Endothelial cell of umbilical vein (primary cell): ENCODE results near the gene ZNF792.

Experiments
- EZH2 ChIP-seq: IDR thresholded peaks from 2 replicates; pipeline ENCODE4 v1.6.1; 2012; ENCODE audit warnings: borderline replicate concordance, low read depth, mild to moderate bottlenecking, moderate library complexity, low read length, inconsistent platforms; ENCODE audit not compliant: severe bottlenecking
- FOS ChIP-seq: IDR thresholded peaks from 2 replicates; pipeline ENCODE4 v1.6.1; 2011; ENCODE audit warnings: mild to moderate bottlenecking, low read length, moderate library complexity, borderline replicate concordance; ENCODE audit not compliant: insufficient read depth
- GATA2 ChIP-seq: IDR thresholded peaks from 2 replicates; pipeline ENCODE4 v1.7.0; 2011; ENCODE audit warnings: low read depth, mild to moderate bottlenecking, moderate library complexity, mixed read lengths, low read length; ENCODE audit not compliant: insufficient read length, insufficient read depth
- MAX ChIP-seq: IDR thresholded peaks from 2 replicates; pipeline ENCODE4 v1.6.1; 2011; ENCODE audit not compliant: insufficient read depth, insufficient read length
- POLR2A ChIP-seq: IDR thresholded peaks from 2 replicates; pipeline ENCODE4 v1.6.1; 2012; ENCODE audit warnings: low read depth, mild to moderate bottlenecking, control low read depth, low read length
- TF ChIP-seq, protein P1 (sequence below), 2 donors: IDR thresholded peaks; 1 replicate in 1 of 2; 2 replicates in 1 of 2; pipeline ENCODE4 v1.5.1; 2011; ENCODE audit warnings: low read length in 2 of 2, mild to moderate bottlenecking in 2 of 2, moderate library complexity in 2 of 2, control low read depth in 1 of 2, inconsistent platforms in 1 of 2, low read depth in 1 of 2; ENCODE audit not compliant: insufficient read depth in 1 of 2; ENCODE audit errors: extremely low read depth in 1 of 2

GRCh38 chr19:34932494-34932893 is 31.5 kb downstream of the ZNF792 start:
- TF ChIP-seq EZH2: no peak
- TF ChIP-seq, protein P1, sequence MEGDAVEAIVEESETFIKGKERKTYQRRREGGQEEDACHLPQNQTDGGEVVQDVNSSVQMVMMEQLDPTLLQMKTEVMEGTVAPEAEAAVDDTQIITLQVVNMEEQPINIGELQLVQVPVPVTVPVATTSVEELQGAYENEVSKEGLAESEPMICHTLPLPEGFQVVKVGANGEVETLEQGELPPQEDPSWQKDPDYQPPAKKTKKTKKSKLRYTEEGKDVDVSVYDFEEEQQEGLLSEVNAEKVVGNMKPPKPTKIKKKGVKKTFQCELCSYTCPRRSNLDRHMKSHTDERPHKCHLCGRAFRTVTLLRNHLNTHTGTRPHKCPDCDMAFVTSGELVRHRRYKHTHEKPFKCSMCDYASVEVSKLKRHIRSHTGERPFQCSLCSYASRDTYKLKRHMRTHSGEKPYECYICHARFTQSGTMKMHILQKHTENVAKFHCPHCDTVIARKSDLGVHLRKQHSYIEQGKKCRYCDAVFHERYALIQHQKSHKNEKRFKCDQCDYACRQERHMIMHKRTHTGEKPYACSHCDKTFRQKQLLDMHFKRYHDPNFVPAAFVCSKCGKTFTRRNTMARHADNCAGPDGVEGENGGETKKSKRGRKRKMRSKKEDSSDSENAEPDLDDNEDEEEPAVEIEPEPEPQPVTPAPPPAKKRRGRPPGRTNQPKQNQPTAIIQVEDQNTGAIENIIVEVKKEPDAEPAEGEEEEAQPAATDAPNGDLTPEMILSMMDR (IDR thresholded peaks at IDR 0.05; ENCODE audit: extremely low read depth in 1 of 2, insufficient read depth in 1 of 2, low read depth in 1 of 2, low read length in 2 of 2): no peak
- no peak for TF ChIP-seq FOS
- TF ChIP-seq MAX: no peak
- no peak for TF ChIP-seq GATA2
- no peak for TF ChIP-seq POLR2A
